ENCODE data around the gene TOPORS.

DNA sequence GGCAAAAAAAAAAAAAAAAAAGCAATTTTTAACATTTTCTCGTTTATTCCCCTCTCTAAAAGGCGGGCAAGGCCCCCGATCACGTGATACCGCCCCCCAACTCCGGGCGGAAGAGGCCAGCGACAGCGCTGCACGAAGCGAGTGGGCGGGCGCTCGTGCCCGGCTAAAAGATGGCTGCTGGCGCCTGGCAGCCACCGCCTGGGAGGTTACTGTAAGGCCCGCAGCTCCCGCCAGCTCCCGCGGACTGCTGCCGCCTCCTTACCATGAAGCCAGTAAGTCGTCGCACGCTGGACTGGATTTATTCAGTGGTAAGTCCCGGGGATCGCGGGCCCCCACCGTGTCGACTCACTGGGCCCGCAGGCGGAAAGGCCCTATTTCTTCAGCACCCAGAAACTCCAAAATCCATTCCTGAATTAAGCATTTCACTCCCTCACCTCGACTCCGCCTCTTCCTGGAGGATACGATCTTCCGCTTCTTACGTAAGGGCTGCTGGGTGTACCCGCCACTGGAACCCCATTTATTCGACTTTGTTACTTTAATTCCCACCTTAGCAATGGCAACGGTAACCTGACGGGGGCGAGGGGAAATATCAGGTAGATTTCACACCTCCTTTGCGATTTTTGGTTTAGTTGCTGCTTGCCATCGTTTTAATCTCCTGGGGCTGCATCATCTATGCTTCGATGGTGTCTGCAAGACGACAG is at the start of gene TOPORS, which contains the start of gene SMIM27:
- TF ChIP-seq GATA3 (IDR thresholded peaks at IDR 0.05; ENCODE audit: low read depth, low read length) (no peak), GATA2 (IDR thresholded peaks at IDR 0.05; ENCODE audit: low read depth, low read length) (peak; percentile 24)

All from SH-SY5Y (cell line).